ENCODE measurements around the gene LAMB2.

GRCh38 chr3:49151610-49152009 is 18.8 kb upstream of the LAMB2 start:
- TF ChIP-seq CTCF (IDR thresholded peaks at IDR 0.05) (no peak), POLR2A (IDR thresholded peaks at IDR 0.05) (no peak)
